HCT116 (cell line): ENCODE results near the gene DPH1. TPM values are rescaled to one million over a fixed set of nuclear protein-coding genes. Genes with fewer than 3 reads are reported as not detected.

Experiments used
- ATAC-seq: fragments of 200-7000 bp; cut with Tn5 transposase; 2 replicates; pipeline ENCODE4 v1.9.1; 2020; ENCODE audit warnings: mild to moderate bottlenecking, moderate library complexity
- BruUV-seq: library from RNA; stranded (reverse); fragments of 400-500 nt; replicated peaks from 2 replicates; lab custom pipeline; 2021; lab: Mats Ljungman, UMichigan
- CTCF ChIA-PET: fragments of 300-600 bp; sonication (Branson Sonifier 250); formaldehyde crosslinking; loops from one replicate; lab custom pipeline; 2021; ENCODE audit warnings: antibody characterized with exemption; lab: Charles Lee
- POLR2A ChIA-PET: fragments of 300-600, 350-600 bp; sonication (Branson Sonifier 250); formaldehyde crosslinking; loops from one replicate; lab custom pipeline; 2021; ENCODE audit warnings: antibody characterized with exemption; lab: Charles Lee
- RAD21 ChIA-PET, 2 experiments: fragments of 300-600 bp; sonication (Branson Sonifier 250); formaldehyde crosslinking; loops; one replicate each; lab custom pipeline; 2023; ENCODE audit warnings: low total read pairs in 2 of 2; ENCODE audit not compliant: uncharacterized antibody in 2 of 2, unreplicated experiment in 2 of 2, low non-redundant PET in 1 of 2; lab: Charles Lee
- DNase-seq: peaks from one replicate; pipeline ENCODE4 v3.0.0-alpha.2; 2010; ENCODE audit warnings: low read depth, low spot score
- H2AFZ ChIP-seq: fragments of 200-600 bp; shearing (Covaris generic), sonication (generic); 2 replicates; pipeline ENCODE4 v1.6.1; 2017; ENCODE audit warnings: low read depth, mixed run types, mixed read lengths, antibody characterized with exemption, low read length; ENCODE audit not compliant: poor library complexity, severe bottlenecking
- H3K27ac ChIP-seq: 2 replicates; pipeline ENCODE4 v1.5.1; 2012; ENCODE audit warnings: low read depth, low read length
- H3K27me3 ChIP-seq: fragments of 200-600 bp; sonication (generic); 2 replicates; pipeline ENCODE4 v1.6.1; 2016; ENCODE audit warnings: mixed run types, low read length, mixed read lengths; ENCODE audit not compliant: insufficient read depth
- H3K36me3 ChIP-seq, 2 experiments: fragments of 200-500 bp in 1 of 2; fragments of 200-600 bp in 1 of 2; sonication (Bioruptor generic) in 1 of 2; sonication (generic) in 1 of 2; 2 replicates each; pipeline versions ENCODE4 v1.5.1 to v1.6.1; 2014 to 2016; ENCODE audit warnings: low read length in 2 of 2, inconsistent platforms in 1 of 2, mixed read lengths in 1 of 2, mixed run types in 1 of 2; ENCODE audit not compliant: insufficient read depth in 2 of 2, control insufficient read depth in 1 of 2
- H3K4me1 ChIP-seq, 2 experiments: fragments of 200-600 bp in 1 of 2; sonication (generic) in 1 of 2; 2 replicates each; pipeline versions ENCODE4 v1.5.1 to v1.6.1; 2012 to 2017; ENCODE audit warnings: low read length in 2 of 2, inconsistent platforms in 1 of 2, mild to moderate bottlenecking in 1 of 2, mixed read lengths in 1 of 2, mixed run types in 1 of 2, moderate library complexity in 1 of 2; ENCODE audit not compliant: insufficient read depth in 2 of 2, control insufficient read depth in 1 of 2
- H3K4me2 ChIP-seq: fragments of 200-600 bp; sonication (generic); 2 replicates; pipeline ENCODE4 v1.6.1; 2017; ENCODE audit warnings: mixed run types, low read length, mixed read lengths
- H3K4me3 ChIP-seq, 2 experiments: fragments of 200-600 bp in 1 of 2; sonication (generic) in 1 of 2; replicated peaks in 1 of 2; 2 replicates each; pipeline ENCODE4 v1.5.1; 2011 to 2016; ENCODE audit warnings: low read length in 2 of 2, control low read depth in 1 of 2, low read depth in 1 of 2, mild to moderate bottlenecking in 1 of 2, mixed read lengths in 1 of 2, mixed run types in 1 of 2
- H3K79me2 ChIP-seq: fragments of 200-600 bp; sonication (generic); 2 replicates; pipeline ENCODE4 v1.6.1; 2017; ENCODE audit warnings: mild to moderate bottlenecking, mixed run types, low read length, moderate library complexity, mixed read lengths; ENCODE audit not compliant: insufficient read depth
- H3K9ac ChIP-seq: fragments of 200-600 bp; sonication (generic); 2 replicates; pipeline ENCODE4 v1.6.1; 2016; ENCODE audit warnings: low read length, mixed read lengths
- H3K9me2 ChIP-seq: fragments of 200-600 bp; sonication (generic), shearing (Covaris generic); 2 replicates; pipeline ENCODE4 v1.6.1; 2017; ENCODE audit warnings: mixed run types, mild to moderate bottlenecking, moderate library complexity; ENCODE audit not compliant: insufficient read depth
- H3K9me3 ChIP-seq, 2 experiments: fragments of 200-500 bp in 1 of 2; fragments of 200-600 bp in 1 of 2; sonication (Bioruptor generic) in 1 of 2; sonication (generic) in 1 of 2; 2 replicates each; pipeline ENCODE4 v1.6.1; 2014 to 2017; ENCODE audit warnings: low read length in 2 of 2, mixed read lengths in 2 of 2, inconsistent platforms in 1 of 2, low read depth in 1 of 2, mild to moderate bottlenecking in 1 of 2, mixed run types in 1 of 2, moderate library complexity in 1 of 2; ENCODE audit not compliant: control insufficient read depth in 1 of 2, insufficient read depth in 1 of 2
- H4K20me1 ChIP-seq: fragments of 200-600 bp; sonication (generic), shearing (Covaris generic); 2 replicates; pipeline ENCODE4 v1.6.1; 2017; ENCODE audit warnings: mixed run types, mild to moderate bottlenecking, moderate library complexity; ENCODE audit not compliant: insufficient read depth
- ATF3 ChIP-seq: IDR thresholded peaks from 2 replicates; pipeline ENCODE4 v1.6.1; 2012
- CBX3 ChIP-seq: IDR thresholded peaks from 2 replicates; pipeline ENCODE4 v1.6.1; 2012; ENCODE audit warnings: low read depth
- CEBPB ChIP-seq: IDR thresholded peaks from 2 replicates; pipeline ENCODE4 v1.6.1; 2012; ENCODE audit warnings: low read depth
- CTCF ChIP-seq, 3 experiments: fragments of 200-600 bp in 1 of 3; sonication (generic) in 1 of 3; IDR thresholded peaks in 2 of 3; conservative IDR thresholded peaks in 1 of 3; 2 replicates each; pipeline ENCODE4 v1.5.1; 2012 to 2017; ENCODE audit warnings: low read depth in 2 of 3, low read length in 2 of 3, antibody characterized with exemption in 1 of 3, borderline replicate concordance in 1 of 3, control low read depth in 1 of 3, mild to moderate bottlenecking in 1 of 3, mixed read lengths in 1 of 3, mixed run types in 1 of 3, moderate library complexity in 1 of 3; ENCODE audit not compliant: insufficient read depth in 1 of 3
- EZH2phosphoT487 ChIP-seq: fragments of 200-600 bp; IDR thresholded peaks from 2 replicates; pipeline ENCODE4 v1.6.1; 2018; ENCODE audit warnings: antibody characterized with exemption, borderline replicate concordance
- FOSL1 ChIP-seq: IDR thresholded peaks from 2 replicates; pipeline ENCODE4 v1.6.1; 2012; ENCODE audit warnings: low read depth
- MAX ChIP-seq: IDR thresholded peaks from 2 replicates; pipeline ENCODE4 v1.6.1; 2012
- POLR2A ChIP-seq: IDR thresholded peaks from 2 replicates; pipeline ENCODE4 v1.7.0; 2011; ENCODE audit warnings: borderline replicate concordance; ENCODE audit not compliant: insufficient read depth, insufficient read length; ENCODE audit errors: extremely low read depth
- POLR2AphosphoS5 ChIP-seq: IDR thresholded peaks from 2 replicates; pipeline ENCODE4 v1.6.1; 2011; ENCODE audit warnings: mild to moderate bottlenecking, low read depth, low read length, moderate library complexity
- RAD21 ChIP-seq: IDR thresholded peaks from 2 replicates; pipeline ENCODE4 v1.6.1; 2012; ENCODE audit warnings: low read depth, mild to moderate bottlenecking
- REST ChIP-seq: IDR thresholded peaks from 2 replicates; pipeline ENCODE4 v1.6.1; 2012; ENCODE audit warnings: low read depth
- SIN3A ChIP-seq: IDR thresholded peaks from 2 replicates; pipeline ENCODE4 v1.6.1; 2012; ENCODE audit warnings: low read depth
- SP1 ChIP-seq: IDR thresholded peaks from 2 replicates; pipeline ENCODE4 v1.6.1; 2012; ENCODE audit warnings: low read depth
- SRF ChIP-seq: IDR thresholded peaks from 2 replicates; pipeline ENCODE4 v1.6.1; 2012; ENCODE audit warnings: low read depth
- TCF7L2 ChIP-seq: IDR thresholded peaks from 2 replicates; pipeline ENCODE4 v1.7.0; 2011; ENCODE audit warnings: borderline replicate concordance, inconsistent platforms; ENCODE audit not compliant: insufficient read depth, insufficient read length; ENCODE audit errors: extremely low read depth
- YY1 ChIP-seq: IDR thresholded peaks from 2 replicates; pipeline ENCODE4 v1.6.1; 2011; ENCODE audit warnings: low read length, low read depth, moderate library complexity, mild to moderate bottlenecking; ENCODE audit not compliant: insufficient replicate concordance; ENCODE audit errors: extremely low read depth
- ZFX ChIP-seq: fragments of 450-650 bp; IDR thresholded peaks from 2 replicates; pipeline ENCODE4 v1.6.1; 2017
- intact Hi-C: fragments of 100-400 bp; cut with micrococcal nuclease; formaldehyde crosslinking; loops from 2 replicates; pipeline ENCODE4 v1.10.0; 2022
- total RNA-seq: library from RNA; stranded (reverse); gene quantifications from one replicate; pipeline ENCODE4 v1.2.1, GENCODE V29; 2021; ENCODE audit not compliant: unreplicated experiment

The DPH1 gene
- total RNA-seq, 1 experiment from 2014 or later: 47.2 TPM

- TF ChIP-seq REST: no peak
- no peak for TF ChIP-seq EZH2phosphoT487
- no peak for TF ChIP-seq POLR2A
- no peak for TF ChIP-seq POLR2AphosphoS5
- no peak for TF ChIP-seq TCF7L2
These were observed 44.9 kb upstream of the DPH1 start (continued) for GRCh38 chr17:1985093-1985492.

GRCh38 chr17:1985686-1986085, 44.3 kb upstream of the DPH1 start:
- no peak for DNase-seq
- Histone ChIP-seq H3K9me3 (no peaks in the 10 kb centered on the region), H4K20me1 (no peaks in the 10 kb centered on the region), H3K4me1 (peaks cover 3 to 26% of the 10 kb centered on the region in 2 experiments), H3K9me2 (no peaks in the 10 kb centered on the region), H3K4me2 (no peak overlapping the region), H3K79me2 (no peaks in the 10 kb centered on the region), H3K27ac (no peak overlapping the region), H3K9ac (no peak overlapping the region), H3K27me3 (no peaks in the 10 kb centered on the region), H3K4me3 (no peak overlapping the region), H3K36me3 (no peaks in the 10 kb centered on the region), H2AFZ (no peak overlapping the region)
- BruUV-seq: no TSS peak
- CTCF ChIA-PET: no interaction called here
- ATAC-seq: no peak
- intact Hi-C loops: no loop called here
- RAD21 ChIA-PET: no interaction called here
- POLR2A ChIA-PET: no interaction called here
- TF ChIP-seq SRF: no peak
- no peak for TF ChIP-seq FOSL1
- no peak for TF ChIP-seq EZH2phosphoT487
- TF ChIP-seq SP1: no peak
- TF ChIP-seq SIN3A: no peak
- no peak for TF ChIP-seq RAD21
- TF ChIP-seq CTCF (IDR thresholded peaks at IDR 0.05 in 2 of 3, conservative IDR thresholded peaks at IDR 0.05 in 1 of 3; ENCODE audit: borderline replicate concordance in 1 of 3, insufficient read depth in 1 of 3, low read depth in 2 of 3, low read length in 2 of 3): no peak
- no peak for TF ChIP-seq MAX
- no peak for TF ChIP-seq ATF3
- TF ChIP-seq CEBPB: no peak
- TF ChIP-seq ZFX: no peak
- no peak for TF ChIP-seq POLR2A
- TF ChIP-seq POLR2AphosphoS5: no peak
- no peak for TF ChIP-seq CBX3
- no peak for TF ChIP-seq YY1
